Hematopoietic multipotent progenitor cell treated with erythropoietin and hydrocortisone succinate and interleukin-3 and kit ligand, for 4 days (in vitro differentiated cells): ENCODE results near the gene CWC22.
"Not testable (repeated sequence)": the region's sequence is repeated elsewhere in the genome, so short reads cannot be mapped to it uniquely, and the experiment has no call there.

Source experiments
- DNase-seq: peaks from one replicate; pipeline ENCODE4 v3.0.0-alpha.2; 2015

CWC22 gene

DNA sequence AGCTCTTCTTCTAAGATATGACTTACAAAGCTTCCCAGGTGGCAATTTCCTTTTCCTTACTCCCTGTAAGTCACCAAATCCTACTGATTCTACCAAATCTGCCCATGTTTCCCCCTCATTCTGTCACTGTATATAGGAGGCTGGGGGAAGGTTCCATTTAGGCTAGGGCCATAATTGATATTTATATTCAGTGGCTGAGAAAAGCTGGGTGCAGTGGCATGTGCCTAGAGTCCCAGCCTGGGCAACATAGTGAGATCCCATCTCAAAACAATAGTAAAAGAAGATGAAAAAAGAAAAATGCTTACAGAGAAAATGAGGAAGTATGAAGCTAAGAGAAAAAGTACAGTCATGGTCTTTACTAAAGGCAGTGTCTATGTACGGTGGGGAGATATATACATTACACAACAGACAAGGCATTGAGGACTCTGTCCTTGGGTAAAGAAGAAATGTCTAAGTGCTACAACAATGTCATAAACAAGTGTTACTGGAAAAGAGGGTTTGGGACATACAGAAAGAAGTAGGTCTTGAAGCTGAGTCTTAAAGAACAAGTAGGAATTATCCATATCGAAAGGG lies 4.8 kb downstream of the CWC22 start:
- DNase-seq = peak; percentile 57

DNA sequence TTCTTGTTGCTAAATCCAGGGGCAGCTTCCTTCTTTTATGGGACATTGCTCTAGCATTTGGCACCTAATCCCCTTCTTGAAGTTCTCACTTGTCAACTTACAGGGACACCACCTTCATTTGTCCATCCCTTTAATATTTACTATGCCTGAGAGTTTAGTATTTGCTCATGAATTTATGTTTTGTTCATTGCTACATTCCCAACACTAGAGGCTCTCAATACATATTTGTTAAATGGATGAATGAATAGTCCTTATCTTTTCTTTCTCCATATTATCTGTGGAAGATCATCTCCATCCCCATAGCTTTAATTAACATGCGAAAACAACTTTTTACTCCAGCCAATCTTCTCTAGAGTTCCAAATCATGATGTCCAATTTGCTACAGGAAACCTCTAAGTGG lies 5.4 kb downstream of the CWC22 start:
- no peak for DNase-seq

DNA sequence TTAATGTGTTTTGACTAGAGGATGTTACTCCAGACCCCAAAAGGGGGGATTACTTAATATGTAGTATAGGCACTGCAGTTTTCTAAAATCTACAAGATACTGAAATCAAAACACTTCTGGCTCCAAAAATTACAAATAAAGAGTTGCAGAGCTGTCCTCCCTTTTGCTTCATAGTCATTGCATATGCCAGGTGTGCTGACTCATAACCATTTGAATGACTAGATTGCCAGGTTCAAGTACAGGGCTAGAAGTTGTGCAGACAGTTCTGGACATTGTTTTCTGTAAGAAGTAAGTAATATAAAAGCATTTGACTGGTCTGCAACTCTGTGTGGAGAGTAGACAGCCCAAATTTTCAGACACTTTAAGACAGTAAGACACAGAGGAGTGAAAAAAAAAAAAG lies 6.7 kb downstream of the CWC22 start:
- DNase-seq = no peak

DNA sequence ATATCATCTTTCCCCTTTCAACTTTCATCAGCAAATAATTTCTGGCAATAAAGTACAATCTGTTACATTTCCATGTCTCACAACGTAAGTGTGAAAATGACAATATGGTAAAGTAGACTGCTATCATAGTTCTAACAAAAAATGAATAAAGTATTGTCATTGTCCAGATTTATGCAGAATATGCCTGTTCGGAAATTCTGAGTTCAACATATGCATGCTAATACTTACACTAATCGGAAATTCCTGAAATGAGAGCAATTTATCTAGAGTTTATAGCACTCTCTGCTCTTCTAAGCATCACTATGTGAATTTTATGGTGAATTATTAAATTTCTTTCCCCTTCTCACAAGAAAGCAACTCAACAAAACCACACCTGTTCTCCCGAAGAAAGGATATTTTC lies 8.1 kb downstream of the CWC22 start:
- no peak for DNase-seq

DNA sequence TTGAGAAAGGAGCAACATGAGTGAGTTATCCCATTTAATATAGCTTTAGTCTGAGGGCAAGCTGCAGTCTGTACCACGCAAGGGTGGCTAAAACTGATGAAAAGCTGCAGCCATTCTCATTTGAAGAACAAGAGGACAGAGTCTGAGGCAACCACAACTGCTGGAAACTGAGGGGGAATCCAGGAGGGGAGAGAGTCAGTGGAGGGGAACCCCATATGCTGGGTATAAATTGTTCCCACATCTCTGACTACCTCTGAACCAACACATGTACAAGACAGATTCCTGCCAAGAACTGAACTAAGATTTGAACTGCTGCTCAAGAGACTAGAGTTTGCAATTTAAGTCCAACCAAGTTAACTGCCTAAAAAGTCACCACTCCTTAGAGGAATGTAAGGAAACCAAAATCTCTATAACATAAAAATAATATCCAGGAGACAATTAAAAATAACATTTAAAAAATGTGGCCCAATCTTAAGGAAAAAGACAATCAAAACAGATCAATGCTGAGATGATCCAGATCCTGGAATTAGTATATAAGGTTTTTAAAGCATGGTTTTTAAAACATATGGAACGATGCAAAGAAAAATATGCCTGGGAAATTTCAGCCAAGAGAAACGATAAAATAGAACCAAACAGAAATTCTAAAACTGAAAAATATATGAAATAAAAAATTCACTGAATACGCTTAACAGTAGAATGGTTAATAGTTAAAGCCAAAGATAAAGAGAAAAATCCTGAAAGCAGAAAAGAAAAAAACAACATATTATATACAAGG lies 11.2 kb downstream of the CWC22 start:
- no peak for DNase-seq

DNA sequence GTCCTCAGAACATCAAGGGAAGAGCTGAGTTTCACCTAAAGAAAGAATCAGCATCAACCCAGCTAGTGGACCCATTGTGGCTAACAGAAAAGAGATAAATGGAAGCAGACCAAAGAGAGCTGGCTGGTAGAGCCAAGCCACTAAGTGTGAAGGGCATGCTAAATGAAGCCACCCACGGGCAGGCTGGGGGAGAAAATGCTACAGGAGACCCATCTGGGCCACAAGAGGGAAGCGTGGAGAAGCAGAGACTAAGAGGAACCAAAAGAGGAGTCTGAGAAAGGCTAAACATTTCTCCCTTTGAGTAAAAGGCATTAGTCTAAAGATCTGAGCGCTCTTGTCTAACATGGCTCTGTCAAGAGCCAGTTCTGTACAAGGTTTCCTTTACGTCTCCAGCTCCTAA lies 15.8 kb downstream of the CWC22 start:
- DNase-seq = peak; percentile 63

DNA sequence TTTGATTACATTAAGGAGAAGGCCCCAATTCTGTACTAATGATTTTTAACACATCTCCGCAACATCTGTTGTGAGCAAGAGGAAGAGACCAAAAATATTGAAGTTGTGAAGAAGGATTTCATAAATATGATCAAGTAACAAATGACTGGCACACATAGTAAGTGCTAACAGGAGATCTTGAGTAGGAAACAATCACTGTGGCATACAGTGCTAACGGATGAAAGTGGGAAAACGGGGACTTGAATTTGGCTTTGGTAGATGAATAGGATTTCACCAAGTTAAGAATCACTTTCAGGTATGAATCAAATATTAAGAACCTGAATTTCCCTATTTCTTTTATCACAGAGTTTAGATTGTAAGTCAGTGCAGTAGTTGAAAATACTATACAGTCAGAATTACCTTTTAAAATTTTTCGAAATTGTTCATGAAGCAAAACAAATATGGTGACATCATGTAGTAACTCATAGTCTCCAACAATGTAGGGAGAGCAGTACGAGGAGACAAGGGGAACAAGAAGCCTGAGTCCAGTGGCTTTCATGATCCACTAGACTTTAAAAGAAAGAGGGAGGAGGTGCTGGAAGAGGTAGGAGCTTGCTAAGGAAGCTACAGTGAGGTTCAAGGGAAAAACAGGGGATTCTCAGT lies 16.3 kb downstream of the CWC22 start:
- DNase-seq = no peak

DNA sequence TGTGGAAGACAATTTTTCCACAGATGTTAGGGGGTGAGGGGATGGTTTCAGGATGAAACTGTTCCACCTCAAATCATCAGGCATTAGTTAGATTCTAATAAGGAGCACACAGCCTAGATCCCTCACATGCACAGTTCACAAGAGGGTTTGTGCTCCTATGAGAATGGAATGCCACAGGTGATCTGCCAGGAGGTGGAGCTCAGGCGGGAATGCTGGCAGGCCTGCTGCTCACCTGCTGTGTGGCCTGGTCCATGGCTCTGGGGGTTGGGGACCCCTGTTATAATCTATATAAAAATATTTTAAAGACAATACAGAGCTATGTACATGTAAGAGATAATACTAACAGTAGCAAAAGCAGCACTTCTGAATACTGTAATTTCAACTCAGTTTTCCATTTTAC lies 19.2 kb downstream of the CWC22 start:
- no peak for DNase-seq

DNA sequence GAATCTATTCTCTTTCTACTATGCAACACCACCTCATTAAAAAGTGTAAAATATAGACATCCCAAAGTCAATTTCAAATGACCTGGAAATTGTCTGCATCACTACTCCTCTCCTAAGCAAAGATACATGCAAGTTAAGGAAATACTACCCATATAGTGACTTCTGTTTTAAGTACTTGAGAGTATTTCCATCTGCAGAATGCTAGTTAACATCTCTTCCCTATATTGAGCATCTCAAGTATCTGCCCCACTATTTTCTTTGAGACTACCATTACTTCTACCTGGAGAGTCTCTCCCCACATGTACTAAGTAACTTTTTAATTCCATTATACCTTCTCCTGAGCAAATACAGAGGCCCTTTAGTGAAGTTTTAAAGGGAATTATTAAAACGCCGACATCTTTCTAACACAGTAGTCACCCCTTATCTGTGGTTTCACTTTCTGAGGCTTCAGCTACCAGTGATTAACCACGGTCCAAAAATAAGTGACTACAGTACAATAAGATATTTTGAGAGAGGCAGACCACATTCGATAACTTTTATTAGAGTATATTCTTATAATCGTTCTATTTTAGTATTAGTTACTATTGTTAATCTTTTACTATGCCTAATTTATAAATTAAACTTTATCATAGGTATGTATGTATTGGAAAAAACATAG lies 21.8 kb downstream of the CWC22 start:
- DNase-seq = peak; percentile 53

DNA sequence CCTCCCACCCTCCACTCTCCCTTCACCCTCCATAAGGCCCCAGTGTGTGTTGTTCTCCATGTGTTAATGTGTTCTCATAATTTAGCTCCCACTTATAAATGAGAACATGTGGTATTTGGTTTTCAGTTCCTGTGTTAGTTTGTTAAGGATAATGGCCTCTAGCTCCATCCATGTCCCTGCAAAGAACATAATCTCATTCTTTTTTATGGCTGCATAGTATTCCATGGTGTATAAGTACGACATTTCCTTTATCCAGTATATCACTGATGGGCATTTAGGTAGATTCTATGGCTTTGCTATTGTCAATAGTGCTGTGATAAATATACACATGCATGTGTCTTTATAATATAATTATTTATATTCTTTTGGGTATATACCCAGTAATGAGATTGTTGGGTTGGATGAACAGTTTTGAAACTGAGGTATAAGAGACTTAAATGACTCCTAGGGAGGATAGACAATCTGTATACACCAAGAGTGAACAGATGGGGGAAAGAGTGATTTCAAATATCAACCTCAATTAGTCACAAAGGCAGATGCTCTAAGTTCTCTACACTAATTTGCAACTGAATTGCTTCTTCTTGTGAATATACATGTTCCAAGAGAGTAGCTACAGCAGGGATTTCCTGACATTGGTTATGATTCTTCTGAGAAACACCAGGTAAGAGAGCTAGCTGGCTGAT lies 23.7 kb downstream of the CWC22 start:
- DNase-seq = no peak

DNA sequence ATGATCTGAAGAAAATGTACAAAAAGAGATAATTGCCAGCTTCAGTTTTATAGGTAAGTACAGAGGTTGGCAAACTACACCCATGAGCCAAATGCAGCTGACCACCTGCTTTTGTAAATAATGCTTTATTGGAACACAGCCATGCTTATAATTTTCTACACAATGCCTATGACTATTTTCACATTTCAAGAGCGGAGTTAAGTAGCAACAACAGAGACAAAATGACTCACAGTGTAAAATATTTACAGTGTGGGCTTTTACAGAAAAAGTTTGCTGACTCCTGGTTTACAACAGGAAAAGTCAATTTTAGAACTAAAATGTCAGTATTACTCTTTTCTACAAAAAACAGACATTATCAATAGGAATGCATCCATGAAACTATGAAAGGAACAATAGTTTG lies 26.0 kb downstream of the CWC22 start:
- DNase-seq = no peak

DNA sequence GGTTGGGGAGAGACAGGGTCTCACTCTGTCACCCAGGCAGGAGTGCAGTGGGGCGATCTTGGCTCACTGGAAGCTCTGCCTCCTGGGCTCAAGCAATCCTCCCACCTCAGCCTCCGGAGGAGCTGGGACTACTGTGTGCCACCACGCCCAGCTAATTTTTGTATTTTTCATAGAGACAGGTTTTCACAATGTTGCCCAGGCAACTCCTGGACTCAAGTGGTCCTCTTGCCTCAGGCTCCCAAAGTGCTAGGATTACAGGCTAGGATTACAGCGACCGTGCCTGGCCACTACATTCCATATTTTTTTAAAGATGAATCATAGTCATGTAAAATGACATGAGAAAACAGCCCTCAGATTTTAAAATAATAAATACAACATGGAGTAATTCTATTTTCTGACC lies 32.3 kb downstream of the CWC22 start:
- no peak for DNase-seq

DNA sequence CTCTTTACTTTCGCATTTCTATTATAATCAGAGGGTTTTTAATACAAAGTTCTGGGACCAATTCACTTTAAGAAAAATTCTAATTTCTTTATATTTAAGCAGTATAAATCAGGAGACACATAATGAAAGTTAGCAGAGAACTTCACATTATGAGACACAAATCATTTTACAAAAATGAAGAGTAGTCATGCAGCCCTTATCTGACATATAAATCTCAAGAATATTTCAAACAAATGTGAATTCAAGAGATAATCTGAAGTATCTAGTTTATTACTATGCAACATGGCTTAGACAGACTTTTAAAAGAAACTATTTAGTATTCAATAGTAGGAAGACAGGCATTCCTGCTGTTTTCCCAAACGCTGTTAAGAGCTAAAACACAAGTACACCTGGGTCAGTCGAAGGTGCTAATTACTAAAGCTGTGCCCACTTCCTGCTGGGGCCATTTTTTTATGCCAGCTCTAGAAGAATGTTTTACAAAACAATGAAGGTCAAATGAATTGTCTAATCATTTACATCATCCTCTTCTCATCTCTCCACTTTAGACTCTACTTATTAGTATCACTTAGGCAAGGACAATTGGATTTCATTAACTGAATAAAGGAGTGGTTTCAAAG lies 40.2 kb downstream of the CWC22 start:
- DNase-seq = no peak

DNA sequence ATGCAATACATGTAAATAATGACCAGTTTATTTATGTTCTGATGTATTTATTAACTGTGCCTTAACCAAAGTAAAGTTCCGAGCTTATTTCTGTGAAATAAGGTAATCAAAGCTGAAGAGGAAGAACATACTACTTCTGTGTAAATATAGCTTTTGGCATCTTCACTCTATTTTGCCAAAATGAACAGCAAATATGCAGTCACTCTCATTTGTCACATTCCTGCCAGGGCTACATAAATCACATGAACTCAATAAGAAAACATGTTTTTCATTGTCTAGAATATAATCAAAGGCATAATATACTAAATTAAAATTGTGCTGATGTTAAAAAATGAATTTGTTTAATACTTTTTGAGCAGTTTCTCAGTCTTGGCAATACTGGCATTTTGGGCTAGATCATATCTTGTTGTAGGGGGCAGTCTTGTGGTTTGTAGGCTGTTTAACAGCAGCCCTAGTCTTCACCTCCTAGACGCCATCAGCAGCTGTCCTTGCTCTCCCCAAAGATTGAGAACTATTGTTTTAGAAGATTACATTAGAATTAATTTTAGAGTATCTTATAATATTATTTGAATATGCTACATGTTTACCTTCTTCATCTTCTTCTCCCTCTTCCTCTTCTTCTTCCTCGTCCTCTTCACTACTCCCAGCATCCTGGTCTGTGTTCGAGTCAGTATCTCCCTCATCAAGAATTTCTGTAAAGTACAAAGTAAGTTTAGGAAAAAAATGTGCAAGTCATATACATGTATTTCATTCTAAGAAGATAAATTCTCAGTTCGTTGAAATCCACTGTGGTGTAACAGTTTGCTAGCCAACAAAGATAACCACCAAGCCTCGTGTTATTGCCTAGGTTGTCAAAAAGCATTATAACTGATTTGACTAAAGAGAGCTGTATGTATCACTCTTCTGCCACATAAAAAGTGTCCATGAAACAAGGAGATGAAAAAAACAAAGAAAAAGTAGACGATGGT lies 41.5 kb downstream of the CWC22 start:
- DNase-seq = peak; percentile 74

DNA sequence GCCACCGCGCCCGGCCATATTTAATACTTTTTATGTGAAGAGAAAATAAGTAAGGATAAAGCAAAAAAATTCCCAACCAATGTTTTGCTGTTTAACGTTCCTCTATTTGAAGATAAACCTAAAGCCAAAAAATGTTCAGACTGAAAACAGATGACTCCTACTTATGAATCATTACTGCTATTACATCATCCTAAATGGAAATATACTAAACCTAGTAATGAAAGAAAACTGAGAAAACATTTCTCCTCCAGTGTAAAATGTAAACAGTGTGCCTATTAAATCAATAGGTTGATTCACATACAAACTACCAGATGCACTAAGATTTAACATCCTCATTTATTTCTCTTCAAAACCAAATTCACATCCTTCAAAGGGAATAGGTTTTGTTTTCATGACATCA lies 43.5 kb downstream of the CWC22 start:
- no peak for DNase-seq

DNA sequence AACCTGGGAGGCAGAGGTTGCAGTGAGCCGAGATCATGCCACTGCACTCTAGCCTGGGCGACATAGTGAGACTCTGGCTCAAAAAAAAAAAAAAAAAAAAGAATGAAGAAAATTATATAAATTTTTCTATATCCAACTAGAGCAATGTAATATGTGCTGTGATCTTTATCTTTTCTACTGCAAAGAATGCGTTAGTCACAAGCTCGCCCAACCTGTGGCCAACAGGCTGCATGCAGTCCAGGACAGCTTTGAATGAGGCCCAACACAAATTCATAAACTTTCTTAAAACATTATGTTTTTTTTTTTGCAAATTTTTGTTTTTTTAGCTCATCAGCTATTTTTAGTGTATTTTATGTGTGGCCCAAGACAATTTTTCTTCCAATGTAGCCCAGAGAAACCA lies 48.8 kb downstream of the CWC22 start:
- DNase-seq = not testable (repeated sequence)

DNA sequence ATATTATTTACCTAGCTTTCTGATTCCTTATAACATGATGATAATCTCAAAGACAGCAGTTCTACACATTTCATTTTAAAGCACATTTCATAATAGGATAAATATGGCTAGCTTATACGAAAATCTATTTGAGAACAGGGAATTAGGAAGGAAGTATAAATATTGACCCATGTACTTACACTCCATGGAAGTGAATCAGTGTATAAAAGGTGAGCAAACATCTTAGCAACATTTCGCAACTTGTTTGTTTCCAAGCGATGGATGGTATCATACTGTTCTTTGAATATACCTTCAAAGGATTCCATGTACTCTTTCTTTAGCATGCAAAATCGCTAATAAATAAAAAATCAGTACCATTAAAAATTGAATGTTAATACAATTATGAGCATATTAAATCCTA lies 53.1 kb downstream of the CWC22 start:
- no peak for DNase-seq

DNA sequence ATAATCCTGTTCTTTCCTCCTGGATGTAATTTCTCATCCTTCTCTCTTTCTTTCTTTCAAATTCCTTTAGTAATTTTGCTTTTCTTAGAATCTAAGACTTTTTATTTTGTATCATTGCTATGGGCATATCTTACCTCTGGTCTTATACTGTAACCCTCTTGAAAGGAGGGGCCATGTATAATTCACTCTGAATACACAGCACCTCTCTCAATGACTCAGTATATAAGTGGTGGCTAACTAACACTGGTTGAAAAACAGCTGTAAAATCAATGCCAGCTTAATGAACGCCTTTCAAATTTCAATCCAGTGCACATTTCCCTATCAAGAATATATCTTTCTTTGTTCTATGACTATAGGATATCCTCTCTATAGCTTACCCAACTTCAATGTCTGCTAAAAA lies 53.7 kb downstream of the CWC22 start:
- no peak for DNase-seq

DNA sequence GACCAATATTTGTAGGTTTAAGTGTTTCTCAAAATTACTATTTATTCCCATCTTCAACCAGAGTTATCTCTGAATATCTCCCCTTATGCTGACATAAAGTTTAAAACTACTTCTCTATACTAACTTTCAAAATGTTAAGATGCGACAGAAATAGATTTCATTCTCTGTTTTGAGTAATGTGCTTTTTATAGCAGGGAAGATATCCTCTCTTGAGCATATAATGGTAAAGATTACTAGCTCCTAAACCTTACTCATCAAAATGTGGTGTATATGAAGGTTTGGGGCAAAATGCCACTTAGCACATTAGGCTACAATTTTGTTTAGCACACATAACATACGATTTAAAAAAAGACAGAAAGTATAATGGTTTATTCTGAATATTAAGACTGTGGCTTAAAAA lies 54.4 kb downstream of the CWC22 start:
- DNase-seq = no peak

DNA sequence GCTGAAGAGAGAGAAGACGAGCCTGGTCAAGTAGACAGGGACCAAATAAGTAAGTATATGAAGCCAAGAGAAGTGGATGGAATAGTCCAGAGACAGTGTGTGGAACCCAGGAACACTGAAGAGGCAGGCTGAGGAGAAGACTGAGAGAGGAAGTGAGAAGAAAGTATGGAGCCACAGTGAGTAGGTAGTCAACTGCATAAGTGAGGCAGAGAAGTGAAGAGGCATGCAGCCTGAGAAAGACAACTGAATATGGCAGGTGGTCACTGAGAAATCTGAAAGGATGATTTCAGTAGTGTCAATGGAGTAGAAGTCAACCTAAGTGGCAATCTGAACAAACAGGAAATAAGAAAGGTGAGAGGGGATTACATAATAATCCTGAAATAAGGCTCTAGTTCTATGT lies 55.4 kb downstream of the CWC22 start:
- DNase-seq = no peak

DNA sequence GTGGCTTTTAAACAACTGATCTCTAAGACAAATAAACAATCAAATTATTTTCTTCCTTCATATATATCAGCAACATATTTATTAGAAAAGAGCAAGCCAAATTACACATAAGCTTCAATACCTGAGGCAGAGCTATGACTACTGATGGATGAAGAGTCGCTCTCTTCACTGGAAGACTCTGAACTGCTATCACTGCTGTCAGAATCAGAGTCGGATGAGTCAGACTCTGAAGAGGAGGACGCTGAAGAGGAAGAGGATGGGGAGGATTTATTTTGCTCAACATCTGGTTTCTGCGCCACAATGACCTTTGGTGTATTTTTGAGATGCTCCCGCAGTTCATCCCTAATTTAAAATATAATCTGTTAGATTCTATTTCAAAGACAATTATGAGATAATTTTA lies 56.7 kb downstream of the CWC22 start:
- no peak for DNase-seq

DNA sequence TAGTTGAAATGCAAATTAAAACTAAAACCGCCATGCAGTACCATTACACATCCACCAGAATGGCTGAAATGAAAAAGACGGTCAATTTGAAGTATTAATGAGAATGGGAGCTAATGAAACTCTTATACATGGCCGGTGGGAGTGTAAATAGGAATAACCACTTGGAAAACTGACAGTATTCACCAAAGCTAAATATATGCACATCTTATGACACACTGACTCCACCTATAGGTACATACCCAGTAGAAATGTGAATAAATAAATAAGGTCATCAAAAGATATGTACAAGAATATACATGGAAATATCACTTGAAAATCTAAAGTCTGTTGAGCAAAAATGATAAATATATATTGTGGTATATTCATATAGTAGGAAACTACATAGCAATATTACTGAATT lies 57.7 kb downstream of the CWC22 start:
- no peak for DNase-seq
